GM23338 (cell line): Measurements from ENCODE around the gene KRTAP10-9. TPM values are rescaled to one million over a fixed set of nuclear protein-coding genes. Genes with fewer than 3 reads are reported as not detected.

Experiments used
- ATAC-seq: fragments of 200-7000 bp; cut with Tn5 transposase; 3 replicates; pipeline ENCODE4 v1.9.1; 2020
- DNase-seq: peaks from one replicate; pipeline ENCODE4 v3.0.0-alpha.2; 2015; ENCODE audit warnings: low spot score
- H2AFZ ChIP-seq: fragments of 200-600 bp; sonication (generic); 2 replicates; pipeline ENCODE4 v1.8.0; 2016; ENCODE audit warnings: antibody characterized with exemption, mild to moderate bottlenecking, moderate library complexity
- H3F3A ChIP-seq: fragments of 200-600 bp; sonication (generic); replicated peaks from 2 replicates; pipeline ENCODE4 v1.8.0; 2017; ENCODE audit warnings: antibody characterized with exemption, mixed run types, low read depth
- H3K27ac ChIP-seq: fragments of 200-600 bp; sonication (generic); 2 replicates; pipeline ENCODE4 v1.6.1; 2016; ENCODE audit warnings: low read depth
- H3K27me3 ChIP-seq: fragments of 200-600 bp; sonication (generic); 2 replicates; pipeline ENCODE4 v1.8.0; 2016; ENCODE audit warnings: mild to moderate bottlenecking, mixed run types, moderate library complexity; ENCODE audit not compliant: insufficient read depth
- H3K36me3 ChIP-seq: fragments of 200-600 bp; sonication (generic); 2 replicates; pipeline ENCODE4 v1.8.0; 2016; ENCODE audit warnings: mild to moderate bottlenecking; ENCODE audit not compliant: insufficient read depth
- H3K4me1 ChIP-seq: fragments of 200-600 bp; sonication (generic); 2 replicates; pipeline ENCODE4 v1.8.0; 2016; ENCODE audit warnings: mild to moderate bottlenecking, moderate library complexity; ENCODE audit not compliant: insufficient read depth
- H3K4me2 ChIP-seq: fragments of 200-600 bp; sonication (generic); 2 replicates; pipeline ENCODE4 v1.7.1; 2017; ENCODE audit warnings: mixed run types
- H3K4me3 ChIP-seq: fragments of 200-600 bp; sonication (generic); 2 replicates; pipeline ENCODE4 v1.6.1; 2016; ENCODE audit warnings: mixed run types
- H3K79me2 ChIP-seq: fragments of 200-600 bp; sonication (generic); replicated peaks from 2 replicates; pipeline ENCODE4 v1.8.0; 2017; ENCODE audit warnings: mild to moderate bottlenecking; ENCODE audit not compliant: insufficient read depth
- H3K9me2 ChIP-seq: fragments of 200-600 bp; sonication (generic); 2 replicates; pipeline ENCODE4 v1.8.0; 2017; ENCODE audit not compliant: insufficient read depth
- H4K20me1 ChIP-seq: fragments of 200-600 bp; sonication (generic); replicated peaks from 2 replicates; pipeline ENCODE4 v1.8.0; 2017; ENCODE audit warnings: mild to moderate bottlenecking; ENCODE audit not compliant: insufficient read depth
- H3K27ac Mint-ChIP-seq: 2 replicates; pipeline ENCODE4 v1.8.0; 2020; ENCODE audit warnings: inconsistent platforms, mild to moderate bottlenecking, moderate library complexity, mixed read lengths
- H3K27me3 Mint-ChIP-seq: 3 replicates; pipeline ENCODE4 v1.8.0; 2022; ENCODE audit warnings: low read depth, mild to moderate bottlenecking, moderate library complexity, mixed read lengths, inconsistent platforms; ENCODE audit not compliant: insufficient read depth, poor library complexity
- H3K36me3 Mint-ChIP-seq: 3 replicates; pipeline ENCODE4 v1.8.0; 2021; ENCODE audit warnings: low read depth, mild to moderate bottlenecking, inconsistent platforms, moderate library complexity, mixed read lengths
- H3K4me1 Mint-ChIP-seq: 3 replicates; pipeline ENCODE4 v1.8.0; 2020; ENCODE audit warnings: mild to moderate bottlenecking, inconsistent platforms, mixed read lengths
- H3K4me3 Mint-ChIP-seq: 3 replicates; pipeline ENCODE4 v1.8.0; 2021; ENCODE audit warnings: moderate library complexity, mild to moderate bottlenecking, inconsistent platforms, mixed read lengths
- H3K9me3 Mint-ChIP-seq: 3 replicates; pipeline ENCODE4 v1.8.0; 2020; ENCODE audit warnings: moderate library complexity, mild to moderate bottlenecking, inconsistent platforms, mixed read lengths
- CREB1 ChIP-seq: fragments of 250-450 bp; sonication (Bioruptor Pico); IDR thresholded peaks from 2 replicates; pipeline ENCODE4 v1.5.0; 2020; ENCODE audit warnings: low read depth, mild to moderate bottlenecking, moderate library complexity
- ETS1 ChIP-seq: IDR thresholded peaks from 2 replicates; pipeline ENCODE4 v1.6.1; 2016; ENCODE audit warnings: antibody characterized with exemption
- EZH2 ChIP-seq: fragments of 200-600 bp; sonication (generic); IDR thresholded peaks from one replicate; pipeline ENCODE4 v1.8.0; 2017; ENCODE audit warnings: antibody characterized with exemption, mild to moderate bottlenecking, low read depth; ENCODE audit not compliant: unreplicated experiment
- EZH2phosphoT487 ChIP-seq: fragments of 200-600 bp; sonication (generic); IDR thresholded peaks from one replicate; pipeline ENCODE4 v1.8.1; 2018; ENCODE audit warnings: antibody characterized with exemption; ENCODE audit not compliant: unreplicated experiment
- JUNB ChIP-seq: IDR thresholded peaks from one replicate; pipeline ENCODE4 v1.6.1; 2016; ENCODE audit warnings: antibody characterized with exemption; ENCODE audit not compliant: unreplicated experiment
- NANOG ChIP-seq: IDR thresholded peaks from 2 replicates; pipeline ENCODE4 v1.6.1; 2016; ENCODE audit warnings: antibody characterized with exemption, borderline replicate concordance
- POLR2AphosphoS5 ChIP-seq: IDR thresholded peaks from 2 replicates; pipeline ENCODE4 v1.6.1; 2016; ENCODE audit warnings: antibody characterized with exemption, low read depth
- STAT1 ChIP-seq: IDR thresholded peaks from one replicate; pipeline ENCODE4 v1.6.1; 2016; ENCODE audit warnings: antibody characterized with exemption; ENCODE audit not compliant: unreplicated experiment
- ZNF114 ChIP-seq: fragments of 250-450 bp; sonication (Bioruptor Pico); IDR thresholded peaks from 2 replicates; pipeline ENCODE4 v1.5.0; 2020; ENCODE audit warnings: mild to moderate bottlenecking, moderate library complexity
- ZNF331 ChIP-seq: fragments of 250-450 bp; sonication (Bioruptor Pico); IDR thresholded peaks from 2 replicates; pipeline ENCODE4 v1.5.0; 2020; ENCODE audit warnings: low read depth, mild to moderate bottlenecking, moderate library complexity
- ZNF462 ChIP-seq: fragments of 250-450 bp; sonication (Bioruptor Pico); IDR thresholded peaks from 2 replicates; pipeline ENCODE4 v1.5.0; 2020; ENCODE audit warnings: mild to moderate bottlenecking, moderate library complexity
- polyA plus RNA-seq: library from polyadenylated mRNA; unstranded; fragments of >200 nt; fragmentation: Nextera tagmentation; extraction: Ambion mirVana; gene quantifications from 2 replicates; pipeline ENCODE4 v1.2.1, GENCODE V29; 2016
- total RNA-seq: library from RNA; depleted of rRNA; stranded (reverse); fragments of >200 nt; shearing (Covaris generic); gene quantifications from 2 replicates; pipeline ENCODE4 v1.2.3, GENCODE V29; 2014
- TF ChIP-seq, protein P1 (sequence below): IDR thresholded peaks from one replicate; pipeline ENCODE4 v1.6.1; 2018; ENCODE audit warnings: antibody characterized with exemption; ENCODE audit not compliant: unreplicated experiment
- TF ChIP-seq, protein P2 (sequence below), 2 experiments: fragments of 200-600 bp in 1 of 2; sonication (generic) in 1 of 2; conservative IDR thresholded peaks; 2 replicates each; pipeline versions ENCODE4 v1.5.1 to v1.6.1; 2016 to 2017; ENCODE audit warnings: antibody characterized with exemption in 2 of 2, low read depth in 2 of 2, mild to moderate bottlenecking in 2 of 2, moderate library complexity in 1 of 2

The KRTAP10-9 gene
- total and polyA plus RNA-seq, 2 experiments from 2014 or later, result not detected

DNA sequence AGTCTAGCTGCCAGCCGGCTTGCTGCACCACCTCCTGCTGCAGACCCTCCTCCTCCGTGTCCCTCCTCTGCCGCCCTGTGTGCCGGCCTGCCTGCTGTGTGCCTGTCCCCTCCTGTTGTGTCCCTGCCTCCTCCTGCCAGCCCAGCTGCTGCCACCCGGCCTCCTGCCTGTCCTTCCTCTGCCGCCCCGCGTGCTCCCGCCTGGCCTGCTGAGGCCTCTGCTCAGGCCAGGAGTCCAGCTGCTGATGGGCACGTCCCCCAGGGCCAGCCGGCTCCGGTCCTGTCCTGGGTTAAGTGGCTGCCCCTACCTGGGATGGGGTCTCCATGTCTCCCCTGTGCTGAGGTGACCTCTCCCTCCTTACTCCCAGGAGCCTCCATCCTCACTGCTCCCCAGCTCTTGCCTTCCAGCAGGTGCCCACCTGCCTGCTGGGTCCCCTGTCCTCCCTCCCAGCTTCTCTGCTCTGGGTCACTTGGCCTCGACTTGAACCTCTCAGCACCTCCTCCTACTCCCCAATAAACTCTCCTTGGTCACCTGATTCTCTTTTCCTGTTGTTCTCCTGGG, 14.1 kb upstream of the KRTAP10-9 start:
- H3K27ac Mint-ChIP-seq, result no peak overlapping the region
- no peaks in the 10 kb centered on the region for H3K27me3 ChIP-seq
- H3K4me3 Mint-ChIP-seq, result no peak overlapping the region
- peaks cover 43% of the 10 kb centered on the region for H3K9me3 Mint-ChIP-seq
- H3K9me2 ChIP-seq, result no peaks in the 10 kb centered on the region
- no peak overlapping the region for H3K4me2 ChIP-seq
- peaks cover 8% of the 10 kb centered on the region for H3K27me3 Mint-ChIP-seq
- H3K36me3 Mint-ChIP-seq, result peaks cover 19% of the 10 kb centered on the region
- peaks cover 14% of the 10 kb centered on the region for H3K4me1 Mint-ChIP-seq
- H3K79me2 ChIP-seq, result no peaks in the 10 kb centered on the region
- TF ChIP-seq NANOG (no peak), ETS1 (no peak), POLR2AphosphoS5 (no peak), ZNF462 (CRISPR knock-in tag) (no peak), STAT1 (no peak), ZNF114 (CRISPR knock-in tag) (no peak), JUNB (no peak), EZH2phosphoT487 (no peak), EZH2 (no peak), CREB1 (no peak), ZNF331 (CRISPR knock-in tag) (no peak)
- TF ChIP-seq, protein P1, sequence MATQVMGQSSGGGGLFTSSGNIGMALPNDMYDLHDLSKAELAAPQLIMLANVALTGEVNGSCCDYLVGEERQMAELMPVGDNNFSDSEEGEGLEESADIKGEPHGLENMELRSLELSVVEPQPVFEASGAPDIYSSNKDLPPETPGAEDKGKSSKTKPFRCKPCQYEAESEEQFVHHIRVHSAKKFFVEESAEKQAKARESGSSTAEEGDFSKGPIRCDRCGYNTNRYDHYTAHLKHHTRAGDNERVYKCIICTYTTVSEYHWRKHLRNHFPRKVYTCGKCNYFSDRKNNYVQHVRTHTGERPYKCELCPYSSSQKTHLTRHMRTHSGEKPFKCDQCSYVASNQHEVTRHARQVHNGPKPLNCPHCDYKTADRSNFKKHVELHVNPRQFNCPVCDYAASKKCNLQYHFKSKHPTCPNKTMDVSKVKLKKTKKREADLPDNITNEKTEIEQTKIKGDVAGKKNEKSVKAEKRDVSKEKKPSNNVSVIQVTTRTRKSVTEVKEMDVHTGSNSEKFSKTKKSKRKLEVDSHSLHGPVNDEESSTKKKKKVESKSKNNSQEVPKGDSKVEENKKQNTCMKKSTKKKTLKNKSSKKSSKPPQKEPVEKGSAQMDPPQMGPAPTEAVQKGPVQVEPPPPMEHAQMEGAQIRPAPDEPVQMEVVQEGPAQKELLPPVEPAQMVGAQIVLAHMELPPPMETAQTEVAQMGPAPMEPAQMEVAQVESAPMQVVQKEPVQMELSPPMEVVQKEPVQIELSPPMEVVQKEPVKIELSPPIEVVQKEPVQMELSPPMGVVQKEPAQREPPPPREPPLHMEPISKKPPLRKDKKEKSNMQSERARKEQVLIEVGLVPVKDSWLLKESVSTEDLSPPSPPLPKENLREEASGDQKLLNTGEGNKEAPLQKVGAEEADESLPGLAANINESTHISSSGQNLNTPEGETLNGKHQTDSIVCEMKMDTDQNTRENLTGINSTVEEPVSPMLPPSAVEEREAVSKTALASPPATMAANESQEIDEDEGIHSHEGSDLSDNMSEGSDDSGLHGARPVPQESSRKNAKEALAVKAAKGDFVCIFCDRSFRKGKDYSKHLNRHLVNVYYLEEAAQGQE, result no peak
- TF ChIP-seq, protein P2, sequence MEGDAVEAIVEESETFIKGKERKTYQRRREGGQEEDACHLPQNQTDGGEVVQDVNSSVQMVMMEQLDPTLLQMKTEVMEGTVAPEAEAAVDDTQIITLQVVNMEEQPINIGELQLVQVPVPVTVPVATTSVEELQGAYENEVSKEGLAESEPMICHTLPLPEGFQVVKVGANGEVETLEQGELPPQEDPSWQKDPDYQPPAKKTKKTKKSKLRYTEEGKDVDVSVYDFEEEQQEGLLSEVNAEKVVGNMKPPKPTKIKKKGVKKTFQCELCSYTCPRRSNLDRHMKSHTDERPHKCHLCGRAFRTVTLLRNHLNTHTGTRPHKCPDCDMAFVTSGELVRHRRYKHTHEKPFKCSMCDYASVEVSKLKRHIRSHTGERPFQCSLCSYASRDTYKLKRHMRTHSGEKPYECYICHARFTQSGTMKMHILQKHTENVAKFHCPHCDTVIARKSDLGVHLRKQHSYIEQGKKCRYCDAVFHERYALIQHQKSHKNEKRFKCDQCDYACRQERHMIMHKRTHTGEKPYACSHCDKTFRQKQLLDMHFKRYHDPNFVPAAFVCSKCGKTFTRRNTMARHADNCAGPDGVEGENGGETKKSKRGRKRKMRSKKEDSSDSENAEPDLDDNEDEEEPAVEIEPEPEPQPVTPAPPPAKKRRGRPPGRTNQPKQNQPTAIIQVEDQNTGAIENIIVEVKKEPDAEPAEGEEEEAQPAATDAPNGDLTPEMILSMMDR (conservative IDR thresholded peaks at IDR 0.05; ENCODE audit: low read depth in 2 of 2), result no peak
- no peaks in the 10 kb centered on the region for H4K20me1 ChIP-seq
- H3K36me3 ChIP-seq, result 0 out of 2 replicates have a peak, but pooled peaks cover 4% of the 10 kb centered on the region
- no peaks in the 10 kb centered on the region for H3K4me1 ChIP-seq
- H3K27ac ChIP-seq, result no peak overlapping the region
- DNase-seq (no peak), ATAC-seq (no peak)
- no peak overlapping the region for H3K4me3 ChIP-seq
- no peaks in the 10 kb centered on the region for H3F3A ChIP-seq
- H2AFZ ChIP-seq, result no peak overlapping the region
